NCI-H2196 (cell line): ENCODE measurements around the gene MCM7.
"Not testable (repeated sequence)": the region's sequence is repeated elsewhere in the genome, so short reads cannot be mapped to it uniquely, and the experiment has no call there.

ENCODE experiments used
- DNase-seq: peaks from one replicate; lab custom pipeline; 2025; ENCODE audit not compliant: unreplicated experiment; lab: John Stamatoyannopoulos, UW

MCM7 gene

DNA sequence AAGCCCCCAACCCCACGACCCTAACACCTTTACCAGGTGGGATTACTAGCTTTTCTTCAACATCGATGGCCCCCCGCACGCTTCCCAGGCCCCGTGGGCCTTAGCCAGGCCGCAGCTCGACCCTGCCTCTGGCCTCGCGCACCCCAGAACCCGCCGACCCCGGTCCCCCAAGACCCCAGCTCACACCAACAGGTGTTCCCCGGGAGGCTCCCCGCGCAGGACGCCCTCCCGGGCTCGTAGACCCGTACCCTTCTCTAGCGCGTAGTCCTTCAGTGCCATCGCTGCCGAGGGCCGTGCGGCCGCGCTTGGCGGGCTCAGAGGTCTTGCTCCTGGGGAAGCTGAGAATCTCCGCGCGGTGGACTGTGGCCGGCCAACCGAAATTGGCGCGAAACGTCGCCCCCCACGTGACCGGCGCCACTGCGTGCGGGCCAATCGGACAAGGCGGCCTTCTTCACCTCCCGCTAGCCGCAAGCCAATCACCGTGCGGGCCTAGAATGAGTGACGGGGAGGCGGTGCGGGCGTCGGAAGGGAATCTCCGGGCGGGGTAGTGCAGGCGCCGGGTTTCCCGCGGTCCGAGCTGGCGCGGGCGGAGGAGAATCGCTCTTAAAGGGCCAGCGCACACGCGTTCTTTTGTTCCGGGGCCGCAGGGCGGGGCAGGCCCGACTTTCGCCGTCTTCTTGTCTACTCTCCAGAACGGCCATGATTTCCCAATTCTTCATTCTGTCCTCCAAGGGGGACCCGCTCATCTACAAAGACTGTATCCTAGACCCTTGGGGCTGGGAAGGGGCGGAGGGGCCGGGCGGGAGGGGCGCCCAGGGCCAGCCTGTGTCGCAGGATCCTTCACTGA, at the start of gene MCM7, which contains the start of gene AP4M1:
Gene MCM7, minus strand, starts transcription at position 382 of the 847 bp plus-strand sequence. Its CDS starts 103 bp downstream, at position 279.
Gene AP4M1, plus strand, starts transcription at position 628 of the 847 bp plus-strand sequence. Its CDS starts 72 bp downstream, at position 700.
- peak; percentile 99 for DNase-seq

GRCh38 chr7:100148559-100149328, 47.5 kb upstream of the MCM7 start, which contains the start of gene LAMTOR4:
LAMTOR4 (plus strand) TSS chr7:100148918; CDS start chr7:100148973, 55 bp downstream.
- peak; percentile 99 for DNase-seq

DNA sequence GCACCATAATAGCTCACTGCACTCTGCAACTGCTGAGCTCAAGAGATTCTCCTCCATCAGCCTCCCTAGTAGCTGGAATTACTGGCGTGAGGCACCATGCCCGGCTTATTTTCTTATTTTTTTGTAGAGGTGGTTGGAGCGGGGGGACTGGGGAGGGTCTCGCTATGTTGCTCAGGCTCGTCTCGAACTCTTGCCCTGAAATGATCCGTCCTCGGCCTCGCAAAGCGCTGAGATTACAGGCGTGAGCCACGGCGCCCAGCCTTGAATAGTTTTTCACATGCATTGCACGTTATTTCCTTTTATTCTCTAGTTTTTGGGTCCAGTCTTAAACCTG, 47.0 kb upstream of the MCM7 start:
- no peak for DNase-seq

DNA sequence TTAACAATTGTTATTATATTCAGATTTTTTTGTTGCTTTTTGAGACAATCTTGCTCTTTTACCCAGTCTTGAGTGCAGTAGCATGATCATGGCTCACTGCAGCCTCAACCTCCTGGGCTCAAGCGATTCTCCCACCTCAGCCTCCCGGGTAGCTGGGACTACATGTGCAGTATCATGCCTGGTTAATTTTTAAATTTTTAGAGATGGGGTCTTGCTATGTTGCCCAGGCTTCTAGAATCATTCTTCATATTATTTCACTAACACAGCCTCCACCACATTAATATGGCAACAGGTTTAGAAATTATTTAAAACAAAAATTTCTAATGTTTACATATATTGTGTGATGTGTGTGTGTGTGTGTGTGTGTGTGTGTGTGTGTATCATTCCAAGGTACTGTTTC, 46.1 kb upstream of the MCM7 start:
- no peak for DNase-seq

DNA sequence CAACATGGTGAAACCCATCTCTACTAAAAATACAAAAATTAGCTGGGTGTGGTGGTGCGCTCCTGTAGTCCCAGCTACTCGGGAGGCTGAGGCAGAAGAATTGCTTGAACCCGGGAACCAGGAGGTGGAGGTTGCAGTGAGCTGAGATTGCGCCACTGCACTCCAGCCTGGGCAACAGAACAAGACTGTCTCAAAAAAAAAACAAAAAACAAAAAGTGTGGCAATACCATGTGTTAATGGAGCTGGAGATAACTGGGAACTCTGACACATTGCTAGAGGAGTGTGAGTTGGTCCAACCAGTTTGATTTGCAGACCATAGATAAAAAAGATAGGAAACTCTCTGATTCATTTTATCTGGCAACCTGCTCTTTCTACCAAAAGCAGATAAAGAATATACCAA, 45.2 kb upstream of the MCM7 start:
- not testable (repeated sequence) for DNase-seq

DNA sequence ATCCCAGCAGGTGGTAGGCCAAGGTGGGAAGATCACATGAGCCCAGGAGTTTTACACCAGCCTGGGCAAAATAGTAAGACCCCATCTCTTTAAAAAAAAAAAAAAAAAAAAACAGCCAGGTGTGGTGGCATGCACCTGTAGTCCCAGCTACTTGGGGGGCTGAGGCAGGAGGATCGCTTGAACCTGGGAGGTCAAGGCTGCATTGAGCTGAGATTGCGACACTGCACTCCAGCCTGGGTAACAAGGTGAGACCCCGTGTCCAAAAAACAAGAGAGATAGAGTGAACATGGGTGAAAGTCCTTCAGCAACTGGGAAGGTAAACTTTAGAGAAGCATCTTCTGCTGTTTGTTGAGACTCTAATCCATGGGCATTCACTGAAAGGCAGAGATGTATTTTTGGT, 41.3 kb upstream of the MCM7 start:
- DNase-seq: no peak

DNA sequence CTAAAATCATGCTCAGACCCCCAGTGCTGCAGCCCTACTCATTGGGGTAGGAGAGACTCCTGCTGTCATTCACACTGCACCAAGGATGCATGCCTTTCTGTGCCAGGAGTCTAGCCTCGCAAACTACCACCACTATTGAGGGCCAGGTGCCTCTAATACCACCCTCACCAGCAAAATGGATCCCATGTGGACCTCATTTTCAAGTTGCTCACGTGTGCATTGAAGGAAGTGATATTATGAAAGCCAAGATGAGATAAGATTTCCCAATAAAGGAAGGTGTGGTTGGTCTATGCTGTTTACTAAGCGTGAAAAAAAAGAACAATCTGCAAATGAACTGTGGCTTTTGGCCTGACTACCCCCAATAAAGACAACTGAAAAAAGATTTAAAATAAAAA, 40.4 kb upstream of the MCM7 start:
- no peak for DNase-seq

GRCh38 chr7:100137851-100138760, 36.9 kb upstream of the MCM7 start:
- DNase-seq: peak; percentile 65

DNA sequence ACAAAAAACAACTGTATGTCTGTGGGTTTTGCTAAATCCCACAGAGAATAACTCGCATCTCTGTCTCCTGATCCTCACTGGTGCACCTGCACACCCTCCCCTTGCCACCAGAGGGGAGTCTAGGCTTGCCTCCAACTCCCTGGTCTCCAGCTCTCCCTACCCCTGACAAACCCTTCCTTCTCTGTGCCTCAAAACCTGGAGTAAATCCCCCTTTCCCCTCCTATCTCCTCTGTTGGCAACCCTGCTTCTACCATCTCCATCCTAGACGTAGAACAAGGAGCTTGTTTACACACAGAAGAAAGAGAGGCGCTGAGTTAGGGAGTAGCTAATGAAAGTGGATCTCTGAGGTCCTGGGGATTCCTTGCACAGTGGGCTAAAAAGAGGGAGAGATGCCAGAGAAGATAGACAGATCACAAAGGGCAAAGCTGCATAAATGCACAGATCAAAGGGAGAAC, 31.5 kb upstream of the MCM7 start:
- DNase-seq: peak; percentile 62

- no peak for DNase-seq
Observed at GRCh38 chr7:100132126-100132525, 30.9 kb upstream of the MCM7 start.

DNA sequence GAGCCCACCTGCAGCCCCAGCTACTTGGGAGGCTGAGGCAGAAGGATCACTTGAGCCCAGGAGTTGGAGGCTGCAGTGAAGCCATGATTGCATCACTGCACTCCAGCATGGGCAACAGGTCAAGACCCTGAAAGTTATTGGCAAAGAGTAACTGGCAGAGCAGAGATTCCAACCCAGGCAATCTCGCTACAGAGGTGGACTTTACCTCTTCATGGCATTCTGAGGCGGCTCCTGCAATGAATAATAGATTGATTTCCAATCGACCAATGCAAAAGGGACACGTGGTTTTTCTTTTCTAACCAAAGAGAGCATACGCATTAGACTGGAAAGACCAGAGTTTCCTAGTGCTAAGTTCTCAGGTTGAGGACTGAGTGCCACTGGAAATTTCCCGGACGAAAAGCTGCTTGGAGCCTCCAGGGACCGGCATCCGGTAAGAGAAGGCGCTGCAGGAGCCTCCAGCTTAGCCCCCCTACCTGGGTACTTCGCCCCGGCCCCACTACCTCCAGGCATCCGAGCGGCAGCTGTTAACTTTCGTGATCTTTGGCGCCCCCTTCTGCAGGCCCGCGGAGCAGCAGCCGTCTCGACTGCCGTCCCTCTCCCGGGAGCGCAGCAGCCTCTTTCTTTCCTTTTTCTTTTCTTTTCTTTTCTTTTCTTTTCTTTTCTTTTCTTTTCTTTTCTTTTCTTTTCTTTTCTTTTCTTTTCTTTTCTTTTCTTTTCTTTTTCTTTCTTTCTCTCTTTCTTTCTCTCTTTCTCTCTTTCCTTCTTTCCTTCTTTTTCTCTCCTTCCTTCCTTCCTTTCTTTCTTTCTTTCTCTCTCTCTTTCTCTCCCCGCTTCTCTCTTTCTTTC, 29.6 kb upstream of the MCM7 start:
- DNase-seq: peak; percentile 85

DNA sequence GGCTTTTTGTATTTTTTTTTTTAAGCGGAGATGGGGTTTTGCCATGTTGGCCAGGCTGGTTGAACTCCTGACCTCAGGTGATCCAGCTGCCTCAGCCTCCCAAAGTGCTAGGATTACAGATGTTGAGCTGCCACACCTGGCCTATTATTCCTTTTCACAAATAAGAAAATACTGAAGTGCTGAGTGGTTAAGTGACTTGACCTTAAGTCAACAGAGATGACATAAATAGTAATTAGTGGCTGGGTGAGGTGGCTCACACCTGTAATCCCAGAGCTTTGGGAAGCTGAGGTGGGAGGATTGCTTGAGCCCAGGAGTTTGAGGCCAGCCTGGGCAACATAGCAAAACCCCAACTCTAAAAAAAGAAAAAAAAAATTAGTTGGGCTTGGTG, 29.0 kb upstream of the MCM7 start:
- peak; percentile 60 for DNase-seq

GRCh38 chr7:100128637-100128963, 27.4 kb upstream of the MCM7 start:
- no peak for DNase-seq

GRCh38 chr7:100127866-100128636, 26.9 kb upstream of the MCM7 start:
- DNase-seq: peak; percentile 36

GRCh38 chr7:100126931-100127865, 26.0 kb upstream of the MCM7 start, which contains the start of gene MBLAC1:
MBLAC1 (plus strand) TSS chr7:100126967; CDS start chr7:100127396, 429 bp downstream.
- peak; percentile 92 for DNase-seq

DNA sequence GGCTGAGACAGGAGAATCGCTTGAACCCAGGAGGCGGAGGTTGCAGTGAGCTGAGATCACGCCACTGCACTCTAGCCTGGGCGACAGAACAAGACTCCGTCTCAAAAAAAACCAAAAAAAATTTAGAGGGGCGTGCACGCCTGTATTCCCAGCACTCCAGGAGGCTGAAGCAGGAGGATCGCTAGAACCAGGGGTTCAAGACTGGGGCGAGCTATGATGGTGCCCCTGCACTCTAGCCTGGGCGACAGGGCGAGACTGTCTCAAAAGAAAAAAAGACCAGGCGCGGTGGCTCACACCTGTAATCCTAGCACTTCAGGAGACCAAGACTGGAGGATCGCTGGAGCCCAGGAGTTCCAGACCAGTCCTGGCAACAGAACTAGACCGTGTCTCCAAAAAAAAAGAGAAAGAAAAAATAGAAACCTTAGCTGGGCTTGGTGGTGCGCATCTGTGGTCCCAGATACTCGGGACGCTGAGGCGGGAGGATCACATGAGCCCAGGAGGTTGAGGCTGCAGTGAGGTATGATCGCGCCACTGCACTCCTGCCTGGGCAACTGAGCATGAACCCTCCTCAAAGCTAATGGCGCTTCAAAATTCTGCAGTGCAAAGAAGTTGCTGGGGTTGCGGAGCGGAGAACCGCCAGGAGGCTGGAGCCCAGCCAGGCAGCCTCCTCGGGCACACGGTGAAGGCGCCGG, 25.2 kb upstream of the MCM7 start:
- peak; percentile 37 for DNase-seq
